Stimulated activated CD8-positive, alpha-beta memory T cell treated with anti-CD3 and anti-CD28 coated beads, Interleukin-2, amount 100 ng/mL, for 1 hour (primary cell): ENCODE results near the gene GOLGA2.
A peak's percentile ranks its signal among the peaks of the same experiment; 100 is the strongest.
"Not testable (repeated sequence)": the region's sequence is repeated elsewhere in the genome, so short reads cannot be mapped to it uniquely, and the experiment has no call there.

Experiments used
- DNase-seq, 2 donors: peaks; one replicate each; pipeline ENCODE4 v3.0.0-alpha.2; 2020; ENCODE audit warnings: low read depth in 2 of 2

GOLGA2 gene

GRCh38 chr9:128242124-128242523 is 33.7 kb downstream of the GOLGA2 start:
- DNase-seq, result no peak

- no peak for DNase-seq
These were observed 41.9 kb downstream of the GOLGA2 start for GRCh38 chr9:128233817-128234406.

- no peak for DNase-seq
These were observed 43.0 kb downstream of the GOLGA2 start for GRCh38 chr9:128232528-128233428.

- DNase-seq, result no peak
These were observed 43.9 kb downstream of the GOLGA2 start for GRCh38 chr9:128231638-128232527.

GRCh38 chr9:128230897-128231296 is 44.9 kb downstream of the GOLGA2 start:
- not testable (repeated sequence) for DNase-seq

GRCh38 chr9:128226412-128226801 is 49.4 kb downstream of the GOLGA2 start:
- no peak for DNase-seq

GRCh38 chr9:128225770-128226411 is 49.9 kb downstream of the GOLGA2 start:
- DNase-seq, result no peak

GRCh38 chr9:128224877-128225276 is 50.9 kb downstream of the GOLGA2 start:
- DNase-seq, result no peak

- no peak for DNase-seq
These were observed 52.7 kb downstream of the GOLGA2 start for GRCh38 chr9:128222880-128223670.

GRCh38 chr9:128222026-128222425 is 53.8 kb downstream of the GOLGA2 start:
- DNase-seq, result no peak

GRCh38 chr9:128219831-128220230 is 56.0 kb downstream of the GOLGA2 start:
- DNase-seq, result no peak

GRCh38 chr9:128218518-128219389 is 57.1 kb downstream of the GOLGA2 start:
- peak; percentile 70 to 85 for DNase-seq

- DNase-seq, result no peak
These were observed 57.7 kb downstream of the GOLGA2 start for GRCh38 chr9:128218172-128218517.

- DNase-seq, result no peak
These were observed 58.8 kb downstream of the GOLGA2 start for GRCh38 chr9:128216781-128217553.

- no peak for DNase-seq
These were observed 60.1 kb downstream of the GOLGA2 start for GRCh38 chr9:128215491-128216409.

GRCh38 chr9:128214571-128215490 is 61.0 kb downstream of the GOLGA2 start:
- no peak for DNase-seq
